Thyroid gland (tissue), 4 donors: Measurements from ENCODE around the gene FAM118A.

Experiments used
- CTCF ChIP-seq, 6 experiments: fragments of 200-600 bp in 3 of 6; fragments of 450-650 bp in 3 of 6; sonication (generic) in 3 of 6; IDR thresholded peaks; one replicate each; pipeline ENCODE4 v1.5.1; 2016 to 2019; ENCODE audit warnings: antibody characterized with exemption in 6 of 6, mild to moderate bottlenecking in 2 of 6, inconsistent platforms in 1 of 6, moderate library complexity in 1 of 6
- POLR2A ChIP-seq, 2 donors: fragments of 450-650 bp; IDR thresholded peaks; one replicate each; pipeline ENCODE4 v1.6.1; 2017; ENCODE audit warnings: antibody characterized with exemption in 2 of 2, mild to moderate bottlenecking in 2 of 2, moderate library complexity in 1 of 2

- no peak for TF ChIP-seq POLR2A (IDR thresholded peaks at IDR 0.05)
- TF ChIP-seq CTCF (IDR thresholded peaks at IDR 0.05), result no peak
Measured at GRCh38 chr22:45316796-45317526, 7.2 kb downstream of the FAM118A start.
